Liver (tissue), 9 donors: ENCODE data around the gene SLX4IP. TPM values are rescaled to one million over a fixed set of nuclear protein-coding genes. Genes with fewer than 3 reads are reported as not detected.

Source experiments
- DNase-seq: peaks from one replicate; pipeline ENCODE4 v3.0.0-alpha.2; 2017; ENCODE audit warnings: low spot score
- H3K27ac ChIP-seq, 2 donors: one replicate each; pipeline ENCODE4 v1.7.0; 2013; ENCODE audit warnings: inconsistent platforms in 2 of 2, low read length in 2 of 2, control low read depth in 1 of 2, low read depth in 1 of 2, mild to moderate bottlenecking in 1 of 2
- H3K27me3 ChIP-seq, 4 donors: one replicate each; pipeline versions ENCODE4 v1.6.1 to v1.7.0; 2013; ENCODE audit warnings: low read length in 3 of 4, inconsistent platforms in 1 of 4, mild to moderate bottlenecking in 1 of 4, moderate library complexity in 1 of 4; ENCODE audit not compliant: control insufficient read depth in 4 of 4, insufficient read depth in 4 of 4
- H3K36me3 ChIP-seq, 4 donors: one replicate each; pipeline versions ENCODE4 v1.6.1 to v1.7.0; 2013; ENCODE audit warnings: low read length in 3 of 4, mild to moderate bottlenecking in 3 of 4, low read depth in 1 of 4, moderate library complexity in 1 of 4; ENCODE audit not compliant: control insufficient read depth in 4 of 4, insufficient read depth in 3 of 4
- H3K4me1 ChIP-seq, 4 donors: one replicate each; pipeline versions ENCODE4 v1.6.1 to v1.7.0; 2013; ENCODE audit warnings: low read length in 3 of 4, mild to moderate bottlenecking in 3 of 4, moderate library complexity in 1 of 4; ENCODE audit not compliant: control insufficient read depth in 4 of 4, insufficient read depth in 4 of 4
- H3K4me3 ChIP-seq, 3 donors: one replicate each; pipeline versions ENCODE4 v1.6.1 to v1.7.0; 2013; ENCODE audit warnings: low read length in 3 of 3, control low read depth in 1 of 3, low read depth in 1 of 3, mild to moderate bottlenecking in 1 of 3
- H3K9ac ChIP-seq, 2 donors: one replicate each; pipeline ENCODE4 v1.7.0; 2013; ENCODE audit warnings: low read length in 2 of 2, mild to moderate bottlenecking in 2 of 2, moderate library complexity in 2 of 2, control low read depth in 1 of 2, low read depth in 1 of 2
- H3K9me3 ChIP-seq, 4 donors: one replicate each; pipeline versions ENCODE4 v1.6.1 to v1.7.0; 2013; ENCODE audit warnings: low read length in 3 of 4; ENCODE audit not compliant: control insufficient read depth in 4 of 4
- CTCF ChIP-seq: fragments of 150-350 bp; IDR thresholded peaks from 2 replicates; pipeline ENCODE4 v1.5.1; 2017; ENCODE audit warnings: improper control_type of control experiment, low read depth, low read length; ENCODE audit not compliant: missing input control
- EGR1 ChIP-seq, 2 donors: IDR thresholded peaks; 2 replicates each; pipeline ENCODE4 v1.6.1; 2016 to 2018; ENCODE audit warnings: antibody characterized with exemption in 2 of 2, low read depth in 2 of 2
- FOXA1 ChIP-seq: IDR thresholded peaks from 2 replicates; pipeline ENCODE4 v1.6.1; 2016; ENCODE audit warnings: antibody characterized with exemption
- GABPA ChIP-seq, 2 donors: IDR thresholded peaks in 1 of 2; conservative IDR thresholded peaks in 1 of 2; 2 replicates each; pipeline ENCODE4 v1.6.1; 2016; ENCODE audit warnings: antibody characterized with exemption in 2 of 2, mild to moderate bottlenecking in 1 of 2, moderate library complexity in 1 of 2
- HNF4G ChIP-seq: IDR thresholded peaks from 2 replicates; pipeline ENCODE4 v1.6.1; 2016; ENCODE audit warnings: antibody characterized with exemption
- MAX ChIP-seq: IDR thresholded peaks from 2 replicates; pipeline ENCODE4 v1.6.1; 2016; ENCODE audit warnings: antibody characterized with exemption
- NR2F2 ChIP-seq: IDR thresholded peaks from 2 replicates; pipeline ENCODE4 v1.6.1; 2016; ENCODE audit warnings: antibody characterized with exemption
- RAD21 ChIP-seq, 2 donors: IDR thresholded peaks; 2 replicates each; pipeline ENCODE4 v1.6.1; 2016; ENCODE audit warnings: antibody characterized with exemption in 2 of 2, mild to moderate bottlenecking in 2 of 2
- REST ChIP-seq: IDR thresholded peaks from 2 replicates; pipeline ENCODE4 v1.6.1; 2016; ENCODE audit warnings: antibody characterized with exemption, mild to moderate bottlenecking
- RXRA ChIP-seq, 2 donors: IDR thresholded peaks; 2 replicates each; pipeline ENCODE4 v1.6.1; 2017 to 2018; ENCODE audit warnings: antibody characterized with exemption in 2 of 2, mild to moderate bottlenecking in 1 of 2
- SP1 ChIP-seq: IDR thresholded peaks from 2 replicates; pipeline ENCODE4 v1.6.1; 2018; ENCODE audit warnings: antibody characterized with exemption, mild to moderate bottlenecking
- TAF1 ChIP-seq: conservative IDR thresholded peaks from 2 replicates; pipeline ENCODE4 v1.6.1; 2016; ENCODE audit warnings: antibody characterized with exemption, mild to moderate bottlenecking
- YY1 ChIP-seq: IDR thresholded peaks from 2 replicates; pipeline ENCODE4 v1.6.1; 2016; ENCODE audit warnings: antibody characterized with exemption, mild to moderate bottlenecking
- ZBTB33 ChIP-seq: IDR thresholded peaks from 2 replicates; pipeline ENCODE4 v1.6.1; 2016; ENCODE audit warnings: antibody characterized with exemption
- WGBS: extraction: QIAGEN DNeasy Blood & Tissue Kit; methylation state at CpG from one replicate; pipeline ENCODE4 v1.1.7; 2013; 5-methylcytosine and 5-hydroxymethylcytosine counted together
- polyA plus RNA-seq, 2 donors: library from polyadenylated mRNA; stranded (reverse) in 1 of 2; unstranded in 1 of 2; fragments of 200-250 nt in 1 of 2; fragments of >200 nt in 1 of 2; fragmentation: Nextera tagmentation in 1 of 2; extraction: Ambion mirVana in 1 of 2; gene quantifications; one replicate each; pipeline versions ENCODE4 v1.2.1 to v1.2.3, GENCODE V29; 2013 to 2015
- total RNA-seq, 2 donors: library from RNA; depleted of rRNA; stranded (reverse); fragments of >200 nt; gene quantifications; one replicate each; pipeline ENCODE4 v1.2.3, GENCODE V29; 2014
- donor health status: healthy.
- donor health status: healthy.
- donor health status: healthy.
- donor health status: healthy.
- donor health status: healthy.

SLX4IP gene
- total and polyA plus RNA-seq, 4 donors: 1.1 to 3.4 (median 2.7) TPM

GRCh38 chr20:10579942-10580341 is 144.8 kb downstream of the SLX4IP start (continued):
- no peak for TF ChIP-seq ZBTB33

- Histone ChIP-seq H3K27ac (no peak overlapping the region), H3K4me3 (no peak overlapping the region), H3K36me3 (no peaks in the 10 kb centered on the region), H3K9me3 (no peaks in the 10 kb centered on the region), H3K27me3 (no peaks in the 10 kb centered on the region), H3K4me1 (no peaks in the 10 kb centered on the region), H3K9ac (no peak overlapping the region)
- TF ChIP-seq HNF4G: no peak
- TF ChIP-seq ZBTB33: no peak
- TF ChIP-seq GABPA (IDR thresholded peaks at IDR 0.05 in 1 of 2, conservative IDR thresholded peaks at IDR 0.05 in 1 of 2): no peak
- no peak for TF ChIP-seq RAD21 (IDR thresholded peaks at IDR 0.05)
- no peak for TF ChIP-seq RXRA (IDR thresholded peaks at IDR 0.05)
- TF ChIP-seq SP1: no peak
- TF ChIP-seq YY1: no peak
- TF ChIP-seq EGR1 (IDR thresholded peaks at IDR 0.05; ENCODE audit: low read depth in 2 of 2): no peak
- no peak for TF ChIP-seq MAX
- TF ChIP-seq REST: no peak
- no peak for TF ChIP-seq FOXA1
- TF ChIP-seq CTCF: no peak
- TF ChIP-seq NR2F2: no peak
- no peak for TF ChIP-seq TAF1
- WGBS: 99% methylated on average over 2 of the region's 2 CpGs
- no peak for DNase-seq
These were observed 145.6 kb downstream of the SLX4IP start for GRCh38 chr20:10580700-10581099.
